ENCODE measurements around the gene C1QTNF3. TPM values are rescaled to one million over a fixed set of nuclear protein-coding genes. Genes with fewer than 3 reads are reported as not detected.
A peak's percentile ranks its signal among the peaks of the same experiment; 100 is the strongest.

The C1QTNF3 gene
- total RNA-seq, 2 experiments from 2014 or later = 1.3 to 1.4 TPM

DNA sequence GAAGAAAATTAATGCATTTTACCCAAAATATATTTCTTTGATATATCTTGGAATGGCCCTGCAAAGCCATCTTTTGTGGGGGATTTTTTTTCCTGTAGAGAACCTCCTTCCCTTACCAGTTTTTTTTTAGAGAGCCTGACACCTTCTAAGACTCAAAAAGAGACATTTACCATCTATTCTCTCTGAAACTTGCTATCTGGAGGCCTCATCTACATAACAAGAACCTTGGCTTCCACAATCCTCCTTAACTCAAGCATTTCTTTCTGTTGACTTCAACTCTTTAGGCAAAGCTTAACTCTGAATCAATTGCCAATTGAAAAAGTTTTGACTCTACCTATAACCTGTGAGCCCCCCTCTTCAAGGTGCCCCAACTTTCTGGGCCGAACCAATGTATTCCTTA lies 64.7 kb downstream of the C1QTNF3 start:
- no peak for DNase-seq
- H3K27me3 Mint-ChIP-seq = peaks cover 1% of the 10 kb centered on the region
- CTCF ChIA-PET = interaction anchor here (1.3 to 2.9 kb wide), 3 partner anchors 9 to 18 kb away, joined by 5 to 13 read pairs (median 11); no protein-coding TSS in a partner anchor
- POLR2A ChIA-PET = no interaction called here
- ATAC-seq = no peak
- TF ChIP-seq CTCF (IDR thresholded peaks at IDR 0.05) = no peak
- peaks cover 3% of the 10 kb centered on the region for H3K4me1 Mint-ChIP-seq (ENCODE audit: low read depth)
- no peak overlapping the region for H3K4me3 Mint-ChIP-seq
- no peak overlapping the region for H3K27ac Mint-ChIP-seq
- H3K9me3 Mint-ChIP-seq = no peaks in the 10 kb centered on the region
- intact Hi-C loops (cut with micrococcal nuclease) = no loop called here
- H3K36me3 Mint-ChIP-seq (ENCODE audit: low read depth) = no peaks in the 10 kb centered on the region

GRCh38 chr5:33976307-33976706 lies 66.7 kb downstream of the C1QTNF3 start:
- CTCF ChIA-PET = no interaction called here

GRCh38 chr5:33975852-33976251 lies 67.2 kb downstream of the C1QTNF3 start:
- no peak for ATAC-seq
- intact Hi-C loops (cut with micrococcal nuclease) = no loop called here
- CTCF ChIA-PET = no interaction called here

More at GRCh38 chr5:33976307-33976706, 66.7 kb downstream of the C1QTNF3 start:
- DNase-seq (no peak), ATAC-seq (no peak)
- Mint-ChIP-seq H3K9me3 (no peaks in the 10 kb centered on the region), H3K36me3 (ENCODE audit: low read depth) (no peaks in the 10 kb centered on the region), H3K4me1 (ENCODE audit: low read depth) (peaks cover 10% of the 10 kb centered on the region), H3K27ac (no peak overlapping the region), H3K4me3 (no peak overlapping the region), H3K27me3 (peaks cover 1% of the 10 kb centered on the region)
- intact Hi-C loops (cut with micrococcal nuclease) = no loop called here
- POLR2A ChIA-PET = no interaction called here
- no peak for TF ChIP-seq CTCF (IDR thresholded peaks at IDR 0.05)

DNA sequence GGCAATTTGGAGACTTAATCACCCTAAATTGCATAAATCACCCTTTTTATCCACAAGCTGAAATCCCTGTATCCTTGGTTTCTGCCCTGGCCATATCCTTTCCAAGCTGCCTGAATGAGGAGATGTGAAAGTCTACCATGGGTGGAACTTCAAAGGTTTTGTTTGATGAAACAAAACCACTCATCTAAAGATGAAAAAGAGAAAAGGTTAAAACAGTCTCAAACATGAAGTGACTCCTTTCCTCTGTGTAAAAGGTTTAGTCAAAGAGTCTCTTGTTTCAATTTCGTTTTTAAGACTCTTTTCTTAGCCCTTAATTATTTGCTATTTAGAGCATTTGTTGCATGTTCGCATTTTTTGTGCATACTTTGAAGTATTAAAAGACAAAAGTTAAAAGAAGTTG lies 69.7 kb downstream of the C1QTNF3 start:
- Mint-ChIP-seq H3K9me3 (no peaks in the 10 kb centered on the region), H3K27ac (no peak overlapping the region), H3K4me1 (ENCODE audit: low read depth) (peaks cover 10% of the 10 kb centered on the region), H3K27me3 (peaks cover 1% of the 10 kb centered on the region), H3K36me3 (ENCODE audit: low read depth) (no peaks in the 10 kb centered on the region), H3K4me3 (no peak overlapping the region)
- DNase-seq (no peak), ATAC-seq (peak; percentile 64)
- no peak for TF ChIP-seq CTCF (IDR thresholded peaks at IDR 0.05)
- POLR2A ChIA-PET = no interaction called here
- intact Hi-C loops (cut with micrococcal nuclease) = no loop called here
- CTCF ChIA-PET = no interaction called here

More at GRCh38 chr5:33975852-33976251, 67.2 kb downstream of the C1QTNF3 start:
- Mint-ChIP-seq H3K4me3 (no peak overlapping the region), H3K9me3 (no peaks in the 10 kb centered on the region), H3K27ac (no peak overlapping the region), H3K36me3 (ENCODE audit: low read depth) (no peaks in the 10 kb centered on the region), H3K27me3 (peaks cover 1% of the 10 kb centered on the region), H3K4me1 (ENCODE audit: low read depth) (peaks cover 10% of the 10 kb centered on the region)
- POLR2A ChIA-PET = no interaction called here
- no peak for TF ChIP-seq CTCF (IDR thresholded peaks at IDR 0.05)
- no peak for DNase-seq

DNA sequence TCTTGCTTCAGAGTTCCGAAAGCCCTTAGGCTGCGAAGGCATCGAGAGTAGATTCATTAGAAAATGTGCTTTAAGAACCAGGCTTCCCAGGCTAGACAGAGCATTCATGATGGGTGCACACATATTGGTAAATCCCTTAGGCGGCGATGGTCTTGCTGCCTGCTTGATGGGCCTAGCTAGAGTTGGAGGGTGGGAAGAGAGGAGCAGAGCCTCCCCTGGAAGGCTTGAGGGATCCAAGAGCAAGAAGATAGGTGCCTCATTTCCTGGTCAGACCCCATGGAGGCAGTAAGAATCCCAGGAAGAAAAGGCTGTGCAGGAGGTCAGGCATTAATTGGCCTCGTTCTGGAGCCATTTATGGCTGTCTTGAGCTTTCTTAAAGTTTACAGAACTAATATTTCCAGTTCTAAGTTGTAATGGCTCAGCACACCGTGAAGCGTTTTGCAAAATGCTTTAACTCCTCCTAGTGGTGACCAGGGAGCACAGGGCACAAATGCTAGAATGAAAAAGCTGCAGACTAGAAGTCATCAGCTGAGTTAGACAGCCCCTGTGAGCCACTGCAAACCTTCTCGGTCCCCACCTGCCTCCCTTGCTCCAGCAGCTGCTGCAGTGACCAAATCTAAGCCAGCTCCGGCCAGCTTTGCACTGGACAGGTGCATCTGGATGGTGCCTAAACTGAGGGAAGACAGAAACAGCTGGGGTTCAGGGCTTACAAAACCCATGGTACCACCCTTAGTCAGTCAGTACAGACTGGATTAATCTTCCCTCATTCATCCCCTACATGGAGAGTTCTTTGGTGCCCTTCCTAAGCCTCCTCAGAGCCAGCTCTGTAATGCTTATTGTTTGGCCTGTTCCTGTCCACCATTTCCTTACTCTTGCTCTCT lies 73.2 kb downstream of the C1QTNF3 start:
- peaks cover 14% of the 10 kb centered on the region for H3K4me1 Mint-ChIP-seq (ENCODE audit: low read depth)
- H3K4me3 Mint-ChIP-seq = no peak overlapping the region
- peak; percentile 15 for DNase-seq
- intact Hi-C loops (cut with micrococcal nuclease) = no loop called here
- H3K9me3 Mint-ChIP-seq = no peaks in the 10 kb centered on the region
- H3K27me3 Mint-ChIP-seq = no peaks in the 10 kb centered on the region
- CTCF ChIA-PET = interaction anchor here (0.6 to 3.3 kb wide), 21 partner anchors 9 to 539 kb away, joined by 3 to 26 read pairs (median 4); partner anchors contain the start of gene RXFP3
- POLR2A ChIA-PET = no interaction called here
- no peaks in the 10 kb centered on the region for H3K36me3 Mint-ChIP-seq (ENCODE audit: low read depth)
- peak; percentile 69 for ATAC-seq
- peak; percentile 50 for TF ChIP-seq CTCF (IDR thresholded peaks at IDR 0.05)
- no peak overlapping the region for H3K27ac Mint-ChIP-seq

Data from activated CD8-positive, alpha-beta T cell treated with anti-CD3 and anti-CD28 coated beads for 36 hours (primary cell).